Caco-2 (cell line): ENCODE data around the gene IL2RA. TPM values are rescaled to one million over a fixed set of nuclear protein-coding genes. Genes with fewer than 3 reads are reported as not detected.

ENCODE experiments used
- BruUV-seq: library from RNA; stranded (reverse); fragments of 400-500 nt; replicated peaks from 2 replicates; lab custom pipeline; 2021; lab: Mats Ljungman, UMichigan
- CTCF ChIA-PET: fragments of 300-600 bp; sonication (Branson Sonifier 250); formaldehyde crosslinking; loops from one replicate; lab custom pipeline; 2022; ENCODE audit warnings: antibody characterized with exemption; lab: Charles Lee
- POLR2A ChIA-PET: fragments of 300-600 bp; sonication (Branson Sonifier 250); formaldehyde crosslinking; loops from one replicate; lab custom pipeline; 2022; ENCODE audit warnings: antibody characterized with exemption; lab: Charles Lee
- DNase-seq, 2 experiments: peaks; one replicate each; pipeline versions ENCODE4 v3.0.0 to v3.0.0-alpha.2; 2020 to 2022
- H3K27me3 ChIP-seq: replicated peaks from 2 replicates; pipeline ENCODE4 v1.6.0; 2011; ENCODE audit warnings: low read length; ENCODE audit not compliant: control insufficient read depth, insufficient read depth
- H3K36me3 ChIP-seq: 2 replicates; pipeline ENCODE4 v1.5.1; 2011; ENCODE audit warnings: low read length; ENCODE audit not compliant: control insufficient read depth, insufficient read depth
- H3K4me1 ChIP-seq: fragments of 250-450 bp; sonication (Bioruptor Pico); 2 replicates; pipeline ENCODE4 v1.5.1; 2020; ENCODE audit warnings: mild to moderate bottlenecking
- H3K4me3 ChIP-seq: 2 replicates; pipeline ENCODE4 v1.5.1; 2011; ENCODE audit warnings: low read depth, mild to moderate bottlenecking, control low read depth, low read length
- H3K9me3 ChIP-seq: fragments of 250-450 bp; sonication (Bioruptor Pico); 2 replicates; pipeline ENCODE4 v1.5.1; 2020; ENCODE audit warnings: mild to moderate bottlenecking, moderate library complexity
- H3K27ac Mint-ChIP-seq: one replicate; pipeline ENCODE4 v1.8.0; 2022; ENCODE audit warnings: mixed read lengths; ENCODE audit not compliant: unreplicated experiment
- H3K27me3 Mint-ChIP-seq: one replicate; pipeline ENCODE4 v1.8.0; 2022; ENCODE audit warnings: mixed read lengths; ENCODE audit not compliant: insufficient read depth, unreplicated experiment
- H3K36me3 Mint-ChIP-seq: one replicate; pipeline ENCODE4 v1.8.0; 2022; ENCODE audit warnings: mild to moderate bottlenecking, mixed read lengths; ENCODE audit not compliant: insufficient read depth, unreplicated experiment
- H3K4me1 Mint-ChIP-seq: one replicate; pipeline ENCODE4 v1.8.0; 2022; ENCODE audit warnings: low read depth, mixed read lengths; ENCODE audit not compliant: unreplicated experiment
- H3K4me3 Mint-ChIP-seq: one replicate; pipeline ENCODE4 v1.8.0; 2022; ENCODE audit warnings: mild to moderate bottlenecking, moderate library complexity, mixed read lengths; ENCODE audit not compliant: unreplicated experiment
- H3K9me3 Mint-ChIP-seq: one replicate; pipeline ENCODE4 v1.8.0; 2022; ENCODE audit warnings: mixed read lengths; ENCODE audit not compliant: unreplicated experiment
- intact Hi-C: fragments of 100-400 bp; cut with micrococcal nuclease; formaldehyde crosslinking; loops from one replicate; pipeline ENCODE4 v1.10.0; 2022; ENCODE audit not compliant: unreplicated experiment
- total RNA-seq: library from RNA; stranded (reverse); gene quantifications from 2 replicates; pipeline ENCODE4 v1.2.3, GENCODE V29; 2022
- TF ChIP-seq, protein P1 (sequence below), 2 experiments: fragments of 200-600 bp in 1 of 2; IDR thresholded peaks; 1 replicate in 1 of 2; 2 replicates in 1 of 2; pipeline versions ENCODE4 v1.5.1 to v1.8.0; 2011 to 2022; ENCODE audit warnings: antibody characterized with exemption in 1 of 2, control low read depth in 1 of 2, inconsistent platforms in 1 of 2, low read depth in 1 of 2, low read length in 1 of 2, mild to moderate bottlenecking in 1 of 2, moderate library complexity in 1 of 2; ENCODE audit not compliant: insufficient read depth in 1 of 2, severe bottlenecking in 1 of 2, unreplicated experiment in 1 of 2

IL2RA gene
- total RNA-seq, 1 experiment from 2014 or later: not detected

DNA sequence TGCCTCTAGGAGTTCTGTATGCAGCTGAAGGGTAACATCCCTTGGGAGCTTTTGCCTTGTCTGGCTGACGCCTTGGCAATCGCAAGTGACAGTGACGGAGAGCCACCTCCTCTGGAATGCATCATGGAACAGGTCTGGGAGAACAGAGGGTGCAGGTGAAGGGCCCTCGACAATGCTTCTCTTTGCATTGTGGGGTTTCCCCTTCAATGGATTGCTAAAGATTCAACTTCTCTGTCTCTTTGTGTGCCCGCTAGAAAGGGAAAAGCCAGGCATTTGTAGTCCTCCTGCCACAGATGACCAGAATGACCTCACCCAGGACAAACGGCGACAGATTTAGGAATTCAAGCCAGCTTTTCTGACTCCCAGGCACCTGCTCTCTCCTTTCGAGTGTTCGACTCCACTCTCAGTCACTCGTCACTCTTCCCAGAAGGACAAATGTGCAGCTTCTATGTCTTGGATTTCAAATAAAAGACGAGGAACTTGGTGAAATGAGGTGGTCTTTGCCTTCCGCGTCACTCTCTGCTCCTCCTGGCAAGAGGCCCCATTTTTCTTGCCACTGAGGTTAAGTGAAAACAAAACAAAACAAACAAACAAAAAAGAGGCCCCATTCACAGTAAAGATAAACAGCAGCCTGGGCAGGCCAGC, 26.1 kb downstream of the IL2RA start:
- Histone ChIP-seq H3K4me3 (no peak overlapping the region), H3K9me3 (peaks cover 4% of the 10 kb centered on the region; the same call in 1 of the 2 replicates), H3K36me3 (no peaks in the 10 kb centered on the region), H3K4me1 (0 out of 2 replicates have a peak, but pooled peaks cover 5% of the 10 kb centered on the region), H3K27me3 (no peaks in the 10 kb centered on the region)
- POLR2A ChIA-PET: no interaction called here
- CTCF ChIA-PET: no interaction called here
- peaks cover 6% of the 10 kb centered on the region for H3K4me1 Mint-ChIP-seq
- no peak overlapping the region for H3K27ac Mint-ChIP-seq
- TF ChIP-seq, protein P1, sequence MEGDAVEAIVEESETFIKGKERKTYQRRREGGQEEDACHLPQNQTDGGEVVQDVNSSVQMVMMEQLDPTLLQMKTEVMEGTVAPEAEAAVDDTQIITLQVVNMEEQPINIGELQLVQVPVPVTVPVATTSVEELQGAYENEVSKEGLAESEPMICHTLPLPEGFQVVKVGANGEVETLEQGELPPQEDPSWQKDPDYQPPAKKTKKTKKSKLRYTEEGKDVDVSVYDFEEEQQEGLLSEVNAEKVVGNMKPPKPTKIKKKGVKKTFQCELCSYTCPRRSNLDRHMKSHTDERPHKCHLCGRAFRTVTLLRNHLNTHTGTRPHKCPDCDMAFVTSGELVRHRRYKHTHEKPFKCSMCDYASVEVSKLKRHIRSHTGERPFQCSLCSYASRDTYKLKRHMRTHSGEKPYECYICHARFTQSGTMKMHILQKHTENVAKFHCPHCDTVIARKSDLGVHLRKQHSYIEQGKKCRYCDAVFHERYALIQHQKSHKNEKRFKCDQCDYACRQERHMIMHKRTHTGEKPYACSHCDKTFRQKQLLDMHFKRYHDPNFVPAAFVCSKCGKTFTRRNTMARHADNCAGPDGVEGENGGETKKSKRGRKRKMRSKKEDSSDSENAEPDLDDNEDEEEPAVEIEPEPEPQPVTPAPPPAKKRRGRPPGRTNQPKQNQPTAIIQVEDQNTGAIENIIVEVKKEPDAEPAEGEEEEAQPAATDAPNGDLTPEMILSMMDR (IDR thresholded peaks at IDR 0.05; ENCODE audit: insufficient read depth in 1 of 2, low read depth in 1 of 2, low read length in 1 of 2, severe bottlenecking in 1 of 2, unreplicated experiment in 1 of 2): no peak
- no TSS peak for BruUV-seq
- intact Hi-C loops: no loop called here
- no peak for DNase-seq
- H3K9me3 Mint-ChIP-seq: peaks cover 3% of the 10 kb centered on the region
- H3K36me3 Mint-ChIP-seq: no peaks in the 10 kb centered on the region
- H3K4me3 Mint-ChIP-seq: no peak overlapping the region
- H3K27me3 Mint-ChIP-seq: peaks cover 22% of the 10 kb centered on the region

DNA sequence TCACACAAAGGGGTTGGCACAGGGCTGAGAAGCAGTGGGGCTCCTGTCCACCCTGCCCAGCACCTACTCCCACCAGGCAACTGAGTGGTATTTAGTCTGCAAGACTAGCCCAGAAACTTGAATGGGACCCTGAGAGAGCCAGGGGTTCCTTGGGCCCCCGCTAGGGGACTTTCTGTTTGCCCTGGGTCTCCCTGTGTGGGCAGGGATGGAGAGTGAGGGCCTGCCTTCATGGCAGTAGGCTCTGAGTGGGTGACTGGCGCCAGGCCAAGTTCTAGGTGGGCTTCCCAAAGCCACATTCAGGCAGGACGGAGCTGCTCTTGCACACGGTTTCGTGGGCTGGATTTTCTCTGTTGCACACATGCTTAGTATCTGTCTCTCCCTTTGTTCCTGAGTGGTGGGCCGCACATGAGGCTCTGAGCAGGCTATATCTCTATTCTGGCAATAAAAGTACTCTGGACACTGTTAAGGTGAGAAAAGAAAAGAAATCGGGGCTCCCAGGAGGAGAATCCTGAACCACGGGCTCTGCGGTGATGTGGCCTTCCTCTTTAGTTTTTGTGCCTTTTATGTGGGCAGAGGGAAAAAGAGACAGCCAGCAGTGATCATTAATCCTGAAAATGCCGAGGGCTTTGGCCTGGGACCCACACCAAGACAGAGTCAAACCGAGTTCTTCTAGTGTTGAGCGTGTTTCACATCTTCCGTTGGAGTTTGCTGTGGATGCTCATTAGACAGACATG, 26.9 kb downstream of the IL2RA start:
- no peak for DNase-seq
- H3K4me3 Mint-ChIP-seq: no peak overlapping the region
- intact Hi-C loops: no loop called here
- peaks cover 6% of the 10 kb centered on the region for H3K4me1 Mint-ChIP-seq
- Histone ChIP-seq H3K27me3 (no peaks in the 10 kb centered on the region), H3K36me3 (no peaks in the 10 kb centered on the region), H3K4me3 (no peak overlapping the region), H3K4me1 (0 out of 2 replicates have a peak, but pooled peaks cover 5% of the 10 kb centered on the region), H3K9me3 (peaks cover 7% of the 10 kb centered on the region)
- peaks cover 20% of the 10 kb centered on the region for H3K27me3 Mint-ChIP-seq
- TF ChIP-seq, protein P1 (IDR thresholded peaks at IDR 0.05; ENCODE audit: insufficient read depth in 1 of 2, low read depth in 1 of 2, low read length in 1 of 2, severe bottlenecking in 1 of 2, unreplicated experiment in 1 of 2): no peak
- BruUV-seq: no TSS peak
- ChIA-PET CTCF (no interaction called here), POLR2A (no interaction called here)
- no peak overlapping the region for H3K27ac Mint-ChIP-seq
- H3K36me3 Mint-ChIP-seq: no peaks in the 10 kb centered on the region
- H3K9me3 Mint-ChIP-seq: peaks cover 11% of the 10 kb centered on the region

DNA sequence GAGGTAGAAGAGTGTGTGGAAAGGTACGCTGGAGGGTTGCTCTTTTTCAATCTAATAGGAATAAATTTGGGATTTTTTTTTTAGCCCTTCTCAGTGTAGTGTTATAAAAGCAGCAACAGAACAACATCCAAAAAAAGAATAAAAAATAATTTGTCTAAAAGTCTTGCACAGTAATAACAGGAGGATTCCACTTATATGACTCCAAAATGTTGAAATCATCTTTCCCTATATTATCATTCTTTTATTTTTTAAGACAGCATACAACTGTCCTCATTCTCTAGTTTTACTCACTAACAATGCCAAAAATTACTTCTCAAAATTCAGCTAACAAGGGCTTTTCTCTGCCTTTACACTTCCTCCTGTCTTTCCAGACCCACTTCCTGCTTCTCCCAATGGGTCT, 27.8 kb downstream of the IL2RA start:
- Mint-ChIP-seq H3K4me1 (peaks cover 6% of the 10 kb centered on the region), H3K27ac (no peak overlapping the region), H3K27me3 (peaks cover 13% of the 10 kb centered on the region), H3K4me3 (no peak overlapping the region), H3K9me3 (peaks cover 17% of the 10 kb centered on the region), H3K36me3 (no peaks in the 10 kb centered on the region)
- Histone ChIP-seq H3K36me3 (no peaks in the 10 kb centered on the region), H3K9me3 (peaks cover 12% of the 10 kb centered on the region), H3K4me3 (no peak overlapping the region), H3K27me3 (no peaks in the 10 kb centered on the region), H3K4me1 (0 out of 2 replicates have a peak, but pooled peaks cover 5% of the 10 kb centered on the region)
- TF ChIP-seq, protein P1 (IDR thresholded peaks at IDR 0.05; ENCODE audit: insufficient read depth in 1 of 2, low read depth in 1 of 2, low read length in 1 of 2, severe bottlenecking in 1 of 2, unreplicated experiment in 1 of 2): no peak
- intact Hi-C loops: no loop called here
- no TSS peak for BruUV-seq
- POLR2A ChIA-PET: no interaction called here
- no peak for DNase-seq
- CTCF ChIA-PET: no interaction called here
